SU-DHL-6 (cell line): ENCODE results near the gene ADPRHL1.

Source experiments
- EZH2phosphoT487 ChIP-seq: fragments of 200-600 bp; sonication (generic), shearing (Covaris generic); conservative IDR thresholded peaks from 2 replicates; pipeline ENCODE4 v1.6.1; 2018; ENCODE audit warnings: mild to moderate bottlenecking, antibody characterized with exemption, low read length, moderate library complexity, mixed read lengths
- TF ChIP-seq, protein P1 (sequence below): fragments of 200-600 bp; sonication (generic); IDR thresholded peaks from one replicate; pipeline ENCODE4 v1.5.1; 2017; ENCODE audit warnings: antibody characterized with exemption, mild to moderate bottlenecking, low read length, moderate library complexity; ENCODE audit not compliant: insufficient read depth, poor library complexity, severe bottlenecking

DNA sequence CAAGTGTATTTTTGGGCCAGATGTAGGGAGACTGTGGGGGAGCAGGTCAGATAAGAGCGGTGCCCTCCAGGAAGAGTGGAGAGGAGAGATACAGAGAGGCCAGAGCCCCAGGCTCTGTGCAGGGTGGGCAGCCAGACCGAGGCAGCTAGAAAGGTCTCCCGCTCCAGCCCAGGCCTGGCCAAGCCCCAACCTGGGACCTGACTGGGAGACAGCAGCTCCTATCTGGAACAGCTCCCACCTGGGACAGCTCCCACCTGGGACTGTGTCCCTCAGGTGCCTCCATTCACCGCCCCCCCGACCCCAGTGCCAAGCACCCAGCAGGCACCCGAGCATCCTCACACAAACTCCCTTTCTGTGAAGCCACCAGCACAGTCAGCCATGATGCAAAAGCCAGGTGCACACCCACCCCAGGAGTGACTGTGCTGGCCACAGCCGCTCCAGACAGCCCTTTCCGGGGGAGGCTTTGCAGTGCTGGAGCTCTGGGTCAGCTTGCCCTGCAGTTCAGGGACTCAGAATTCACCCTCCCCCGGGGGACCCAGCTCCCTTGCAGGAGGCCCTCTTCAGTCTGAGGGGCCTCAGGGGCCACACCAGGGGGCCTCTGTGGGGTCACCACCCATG, 87.2 kb downstream of the ADPRHL1 start:
- TF ChIP-seq, protein P1, sequence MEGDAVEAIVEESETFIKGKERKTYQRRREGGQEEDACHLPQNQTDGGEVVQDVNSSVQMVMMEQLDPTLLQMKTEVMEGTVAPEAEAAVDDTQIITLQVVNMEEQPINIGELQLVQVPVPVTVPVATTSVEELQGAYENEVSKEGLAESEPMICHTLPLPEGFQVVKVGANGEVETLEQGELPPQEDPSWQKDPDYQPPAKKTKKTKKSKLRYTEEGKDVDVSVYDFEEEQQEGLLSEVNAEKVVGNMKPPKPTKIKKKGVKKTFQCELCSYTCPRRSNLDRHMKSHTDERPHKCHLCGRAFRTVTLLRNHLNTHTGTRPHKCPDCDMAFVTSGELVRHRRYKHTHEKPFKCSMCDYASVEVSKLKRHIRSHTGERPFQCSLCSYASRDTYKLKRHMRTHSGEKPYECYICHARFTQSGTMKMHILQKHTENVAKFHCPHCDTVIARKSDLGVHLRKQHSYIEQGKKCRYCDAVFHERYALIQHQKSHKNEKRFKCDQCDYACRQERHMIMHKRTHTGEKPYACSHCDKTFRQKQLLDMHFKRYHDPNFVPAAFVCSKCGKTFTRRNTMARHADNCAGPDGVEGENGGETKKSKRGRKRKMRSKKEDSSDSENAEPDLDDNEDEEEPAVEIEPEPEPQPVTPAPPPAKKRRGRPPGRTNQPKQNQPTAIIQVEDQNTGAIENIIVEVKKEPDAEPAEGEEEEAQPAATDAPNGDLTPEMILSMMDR, result no peak
- TF ChIP-seq EZH2phosphoT487, result no peak
